A549 (cell line): ENCODE results near the gene ZNF394. TPM values are rescaled to one million over a fixed set of nuclear protein-coding genes. Genes with fewer than 3 reads are reported as not detected.

Source experiments
- ATAC-seq, 2 experiments: fragments of 200-7000 bp in 1 of 2; fragments of >200 bp in 1 of 2; cut with Nextera tagmentation in 1 of 2; cut with Tn5 transposase in 1 of 2; 3 replicates each; pipeline versions ENCODE4 v1.8.0 to v1.9.1; 2018 to 2020; ENCODE audit warnings: mild to moderate bottlenecking in 1 of 2, moderate library complexity in 1 of 2
- CTCF ChIA-PET: fragments of 300-600 bp; sonication (Branson Sonifier 250); formaldehyde crosslinking; extraction: SDS; loops from one replicate; lab custom pipeline; 2021; ENCODE audit warnings: antibody characterized with exemption, inconsistent platforms; lab: Yijun Ruan, JAX
- POLR2A ChIA-PET: fragments of 350-600 bp; formaldehyde crosslinking; extraction: SDS; loops from one replicate; lab custom pipeline; 2021; ENCODE audit warnings: antibody characterized with exemption, inconsistent platforms; lab: Yijun Ruan, JAX
- DNase-seq, 2 experiments: peaks; one replicate each; pipeline versions ENCODE4 v3.0.0 to v3.0.0-alpha.2; 2011 to 2016; ENCODE audit warnings: low read depth in 1 of 2, low spot score in 1 of 2
- FAIRE-seq: peaks from 2 replicates; lab custom pipeline; 2011; peaks lifted over from hg19 to GRCh38; lab: Jason Lieb, UNC
- H3K27ac ChIP-seq, 2 experiments: fragments of >200 bp; sonication (Bioruptor Twin); formaldehyde crosslinking; 3 replicates each; pipeline ENCODE4 v1.5.1; 2016 to 2017
- H3K4me1 ChIP-seq: fragments of >200 bp; sonication (Bioruptor Twin); formaldehyde crosslinking; 3 replicates; pipeline ENCODE4 v1.6.1; 2016
- H3K4me2 ChIP-seq: fragments of >200 bp; sonication (Bioruptor Twin); formaldehyde crosslinking; 3 replicates; pipeline ENCODE4 v1.6.1; 2016
- H3K4me3 ChIP-seq: fragments of >200 bp; sonication (Bioruptor Twin); formaldehyde crosslinking; 3 replicates; pipeline ENCODE4 v1.5.1; 2016
- H3K9me3 ChIP-seq: fragments of >200 bp; sonication (Bioruptor Twin); formaldehyde crosslinking; 3 replicates; pipeline ENCODE4 v1.6.1; 2016
- CBX8 ChIP-seq: fragments of 200-600 bp; sonication (generic); IDR thresholded peaks from 2 replicates; pipeline ENCODE4 v1.6.1; 2016
- CHD2 ChIP-seq: fragments of 150-350 bp; IDR thresholded peaks from 2 replicates; pipeline ENCODE4 v1.6.1; 2014; ENCODE audit warnings: low read length; ENCODE audit not compliant: partially characterized antibody
- EHMT2 ChIP-seq: fragments of 200-600 bp; sonication (generic); IDR thresholded peaks from 2 replicates; pipeline ENCODE4 v1.6.1; 2016; ENCODE audit warnings: antibody characterized with exemption, low read depth, mild to moderate bottlenecking, moderate library complexity
- EP300 ChIP-seq, 2 experiments: fragments of >200 bp; sonication (Bioruptor Twin); formaldehyde crosslinking; IDR thresholded peaks; 2 replicates in 1 of 2; 3 replicates in 1 of 2; pipeline ENCODE4 v1.6.1; 2016 to 2017
- FOSB ChIP-seq: fragments of 250-450 bp; sonication (Bioruptor Pico); IDR thresholded peaks from 2 replicates; pipeline ENCODE4 v1.5.0; 2020; ENCODE audit warnings: mild to moderate bottlenecking, moderate library complexity
- HEYL ChIP-seq: fragments of 250-450 bp; sonication (Bioruptor Pico); IDR thresholded peaks from 2 replicates; pipeline ENCODE4 v1.8.0; 2021; ENCODE audit warnings: mild to moderate bottlenecking, moderate library complexity
- HOXB13 ChIP-seq: fragments of 250-450 bp; sonication (Bioruptor Pico); IDR thresholded peaks from 2 replicates; pipeline ENCODE4 v1.5.0; 2020; ENCODE audit warnings: low read depth, mild to moderate bottlenecking, moderate library complexity
- HOXB5 ChIP-seq: fragments of 250-450 bp; sonication (Bioruptor Pico); IDR thresholded peaks from 2 replicates; pipeline ENCODE4 v1.5.0; 2020; ENCODE audit warnings: mild to moderate bottlenecking, moderate library complexity
- JUNB ChIP-seq: fragments of >200 bp; sonication (Bioruptor Twin); formaldehyde crosslinking; IDR thresholded peaks from 2 replicates; pipeline ENCODE4 v1.6.1; 2016
- KDM5A ChIP-seq: fragments of 200-600 bp; sonication (generic); IDR thresholded peaks from 2 replicates; pipeline ENCODE4 v1.6.1; 2016; ENCODE audit warnings: antibody characterized with exemption, mild to moderate bottlenecking
- MAZ ChIP-seq: fragments of 150-350 bp; IDR thresholded peaks from 2 replicates; pipeline ENCODE4 v1.6.1; 2014; ENCODE audit warnings: antibody characterized with exemption, low read depth, low read length, borderline replicate concordance
- NFE2L2 ChIP-seq: fragments of 150-350 bp; conservative IDR thresholded peaks from 2 replicates; pipeline ENCODE4 v1.6.1; 2014; ENCODE audit warnings: low read length
- NPAS2 ChIP-seq: fragments of 250-450 bp; sonication (Bioruptor Pico); IDR thresholded peaks from 2 replicates; pipeline ENCODE4 v1.8.0; 2022; ENCODE audit warnings: mild to moderate bottlenecking, moderate library complexity, borderline replicate concordance
- POLR2A ChIP-seq: IDR thresholded peaks from 2 replicates; pipeline ENCODE4 v1.6.1; 2012; ENCODE audit warnings: mild to moderate bottlenecking, low read length
- POLR2AphosphoS2 ChIP-seq: conservative IDR thresholded peaks from 2 replicates; pipeline ENCODE4 v1.6.1; 2012; ENCODE audit warnings: low read length, improper control_type of control experiment, inconsistent platforms
- RFX5 ChIP-seq: fragments of 450-650 bp; IDR thresholded peaks from 2 replicates; pipeline ENCODE4 v1.7.1; 2014; ENCODE audit warnings: antibody characterized with exemption, mild to moderate bottlenecking, moderate library complexity
- SMC3 ChIP-seq: fragments of >200 bp; sonication (Bioruptor Twin); formaldehyde crosslinking; IDR thresholded peaks from 3 replicates; pipeline ENCODE4 v1.6.1; 2018; ENCODE audit warnings: inconsistent platforms
- SREBF2 ChIP-seq: fragments of 450-650 bp; IDR thresholded peaks from 2 replicates; pipeline ENCODE4 v1.6.1; 2014; ENCODE audit warnings: mild to moderate bottlenecking, moderate library complexity
- TFCP2L1 ChIP-seq: fragments of 250-450 bp; sonication (Bioruptor Pico); IDR thresholded peaks from 2 replicates; pipeline ENCODE4 v1.5.0; 2021; ENCODE audit warnings: mild to moderate bottlenecking
- ZFP36 ChIP-seq: fragments of 450-650 bp; IDR thresholded peaks from 2 replicates; pipeline ENCODE4 v1.6.1; 2014; ENCODE audit warnings: borderline replicate concordance; ENCODE audit not compliant: partially characterized antibody
- ZNF302 ChIP-seq: fragments of 250-450 bp; sonication (Bioruptor Pico); IDR thresholded peaks from 2 replicates; pipeline ENCODE4 v1.9.0; 2021; ENCODE audit warnings: inconsistent platforms, mild to moderate bottlenecking, moderate library complexity
- ZSCAN20 ChIP-seq: fragments of 250-450 bp; sonication (Bioruptor Pico); IDR thresholded peaks from 2 replicates; pipeline ENCODE4 v1.8.0; 2022; ENCODE audit warnings: mild to moderate bottlenecking, moderate library complexity
- WGBS: methylation state at CpG from one replicate; pipeline ENCODE4 v1.1.6; 2017; ENCODE audit errors: missing lambda C conversion rate; 5-methylcytosine and 5-hydroxymethylcytosine counted together
- polyA plus RNA-seq, 4 experiments: library from polyadenylated mRNA; depleted of rRNA in 3 of 4; stranded (reverse); fragments of >200 nt; fragmentation: RNase III in 1 of 4; extraction: RNeasy Plus Mini Kit Qiagen cat#74134 plus additional on column Dnase treatment in 1 of 4; gene quantifications; 2 replicates in 3 of 4; 3 replicates in 1 of 4; pipeline ENCODE4 v1.2.3, GENCODE V29; 2011 to 2017
- TF ChIP-seq, protein P1 (sequence below): fragments of 150-350 bp; IDR thresholded peaks from 2 replicates; pipeline ENCODE4 v1.6.1; 2014; ENCODE audit warnings: low read depth, mild to moderate bottlenecking, low read length
- TF ChIP-seq, protein P2 (sequence below): IDR thresholded peaks from 2 replicates; pipeline ENCODE4 v1.6.1; 2012; ENCODE audit warnings: low read depth, borderline replicate concordance
- TF ChIP-seq, protein P3 (sequence below): fragments of 250-450 bp; sonication (Bioruptor Pico); IDR thresholded peaks from 2 replicates; pipeline ENCODE4 v1.5.0; 2021; ENCODE audit warnings: mild to moderate bottlenecking, moderate library complexity, borderline replicate concordance
- TF ChIP-seq, protein P4 (sequence below): fragments of >200 bp; sonication (Bioruptor Twin); formaldehyde crosslinking; IDR thresholded peaks from 3 replicates; pipeline ENCODE4 v1.5.1; 2016
- TF ChIP-seq, protein P5 (sequence below): IDR thresholded peaks from 2 replicates; pipeline ENCODE4 v1.6.1; 2012
- TF ChIP-seq, protein P6 (sequence below): fragments of >200 bp; sonication (Bioruptor Twin); formaldehyde crosslinking; IDR thresholded peaks from 2 replicates; pipeline ENCODE4 v1.6.1; 2016

ZNF394 gene
- polyA plus RNA-seq, 2 of the 4 experiments (the other 2 are of a cell fraction) = 12.8 to 13.6 TPM

DNA sequence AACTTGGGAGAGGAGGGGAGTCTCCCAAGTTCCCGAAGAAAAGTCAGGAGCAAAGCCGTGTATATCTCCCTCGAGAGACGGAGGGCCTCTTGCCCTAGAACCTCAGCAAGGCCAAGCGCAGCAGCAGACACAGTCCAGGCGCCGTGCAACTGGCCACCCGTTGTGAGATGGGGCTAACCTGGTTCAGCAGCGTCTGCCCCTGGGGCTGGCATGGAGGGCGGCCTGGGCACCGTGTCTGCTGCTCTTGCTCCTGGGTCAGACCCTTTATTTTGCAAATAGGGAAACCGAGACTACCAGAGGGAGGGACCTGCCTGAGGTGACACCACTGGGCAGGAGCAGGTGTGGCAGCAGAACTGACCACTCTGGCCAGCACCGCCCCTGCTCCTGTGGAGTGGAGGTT lies 47.5 kb downstream of the ZNF394 start (continued):
- TF ChIP-seq, protein P1, sequence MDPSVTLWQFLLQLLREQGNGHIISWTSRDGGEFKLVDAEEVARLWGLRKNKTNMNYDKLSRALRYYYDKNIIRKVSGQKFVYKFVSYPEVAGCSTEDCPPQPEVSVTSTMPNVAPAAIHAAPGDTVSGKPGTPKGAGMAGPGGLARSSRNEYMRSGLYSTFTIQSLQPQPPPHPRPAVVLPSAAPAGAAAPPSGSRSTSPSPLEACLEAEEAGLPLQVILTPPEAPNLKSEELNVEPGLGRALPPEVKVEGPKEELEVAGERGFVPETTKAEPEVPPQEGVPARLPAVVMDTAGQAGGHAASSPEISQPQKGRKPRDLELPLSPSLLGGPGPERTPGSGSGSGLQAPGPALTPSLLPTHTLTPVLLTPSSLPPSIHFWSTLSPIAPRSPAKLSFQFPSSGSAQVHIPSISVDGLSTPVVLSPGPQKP = no peak
- TF ChIP-seq EHMT2 = no peak

DNA sequence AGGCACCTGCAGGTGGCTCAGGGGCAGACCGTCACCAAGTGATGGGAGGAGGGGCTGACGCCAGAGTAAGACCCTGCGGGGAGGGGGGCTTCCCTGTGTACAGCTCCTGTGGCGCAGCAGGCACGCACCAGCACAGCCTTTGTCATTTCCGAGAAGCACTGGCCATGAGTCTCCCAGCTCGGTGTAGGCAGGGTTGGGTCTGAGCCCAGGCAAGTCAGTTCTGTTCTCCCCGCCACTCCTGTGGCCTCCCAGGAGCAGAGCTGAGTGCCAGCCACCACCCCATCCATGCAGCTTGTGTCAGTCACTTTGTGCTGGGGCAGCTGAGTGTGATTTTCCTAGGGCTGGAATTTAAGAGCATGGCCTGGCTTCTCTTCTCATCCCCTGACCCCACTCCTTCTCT lies 48.1 kb downstream of the ZNF394 start:
- Histone ChIP-seq H3K27ac (no peak overlapping the region), H3K4me1 (no peaks in the 10 kb centered on the region), H3K4me3 (no peak overlapping the region), H3K4me2 (no peak overlapping the region), H3K9me3 (no peaks in the 10 kb centered on the region)
- 97% methylated on average over 6 of the region's 8 CpGs for WGBS
- no peak for TF ChIP-seq NPAS2 (CRISPR knock-in tag)
- TF ChIP-seq JUNB = no peak
- TF ChIP-seq CBX8 = no peak
- TF ChIP-seq KDM5A = no peak
- TF ChIP-seq MAZ = no peak
- TF ChIP-seq SMC3 = no peak
- ChIA-PET CTCF (interaction anchor here (4.6 kb wide), 1 partner anchor 13 kb away, joined by 24 read pairs; the partner anchor contains the start of genes CPSF4 and PTCD1), POLR2A (no interaction called here)
- no peak for FAIRE-seq
- no peak for DNase-seq
- ATAC-seq = no peak

DNA sequence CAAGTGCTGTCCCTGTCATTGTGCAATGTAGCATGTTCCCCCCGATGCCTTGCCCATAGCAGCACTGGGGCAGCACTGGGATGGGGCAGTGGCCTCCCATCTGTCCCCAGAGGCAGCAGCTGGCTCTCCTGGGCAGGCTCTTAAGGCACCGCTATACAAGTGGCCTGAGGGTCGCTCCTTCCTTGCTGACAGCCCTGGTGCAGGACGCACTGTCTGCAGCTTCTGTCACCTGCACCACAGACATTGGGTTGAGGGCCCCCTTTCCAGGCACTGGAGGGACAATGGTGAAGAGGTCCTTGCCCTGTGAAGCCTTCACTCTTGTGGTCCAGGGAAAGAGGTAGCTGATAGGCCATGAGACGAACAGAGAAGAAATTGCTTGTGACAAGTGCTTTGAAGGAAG lies 50.8 kb downstream of the ZNF394 start:
- no peak overlapping the region for H3K27ac ChIP-seq
- no peak for FAIRE-seq
- no peak for ATAC-seq
- TF ChIP-seq HOXB5 (CRISPR knock-in tag) (no peak), POLR2A (no peak), ZSCAN20 (CRISPR knock-in tag) (no peak), HEYL (CRISPR knock-in tag) (no peak), EHMT2 (no peak), HOXB13 (no peak)
- TF ChIP-seq, all 56 proteins: peak for 0
- no peaks in the 10 kb centered on the region for H3K4me1 ChIP-seq
- POLR2A ChIA-PET = no interaction called here
- H3K9me3 ChIP-seq = no peaks in the 10 kb centered on the region
- WGBS = 95% methylated on average over 5 of the region's 5 CpGs
- CTCF ChIA-PET = interaction anchor here (0.6 to 6.9 kb wide), 9 partner anchors 10 to 541 kb away, joined by 3 to 92 read pairs (median 3); partner anchors contain the start of genes ATP5MF, CPSF4, PTCD1 and ZSCAN25
- no peak overlapping the region for H3K4me3 ChIP-seq
- no peak overlapping the region for H3K4me2 ChIP-seq
- no peak for DNase-seq

DNA sequence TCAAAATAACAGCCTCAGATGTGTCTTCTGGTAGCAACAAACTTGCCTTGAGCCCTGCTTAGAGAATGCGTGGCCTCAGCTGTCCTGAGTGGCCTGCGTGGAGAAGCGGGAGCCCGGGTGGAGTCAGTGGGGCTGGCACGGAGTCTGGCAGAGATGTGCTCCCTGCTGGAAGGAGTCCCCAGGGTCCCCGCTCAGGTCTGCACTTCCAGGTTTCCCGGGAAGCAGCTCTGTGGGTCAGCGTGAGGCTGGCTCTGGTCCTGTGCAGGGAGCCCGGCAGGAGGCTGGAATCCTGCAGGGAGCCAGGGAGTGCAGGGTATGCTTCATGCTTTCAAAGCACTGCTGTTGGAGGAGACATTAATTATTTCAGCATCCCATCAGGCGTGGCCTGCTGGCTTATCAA lies 51.2 kb downstream of the ZNF394 start:
- WGBS = 94% methylated on average over 10 of the region's 10 CpGs
- CTCF ChIA-PET = interaction anchor here (0.6 to 6.9 kb wide), 9 partner anchors 10 to 168 kb away, joined by 3 to 92 read pairs (median 4); partner anchors contain the start of genes ATP5MF, CPSF4, PTCD1 and ZSCAN25
- POLR2A ChIA-PET = no interaction called here
- no peaks in the 10 kb centered on the region for H3K4me1 ChIP-seq
- no peak overlapping the region for H3K4me3 ChIP-seq
- FAIRE-seq (no peak), ATAC-seq (no peak), DNase-seq (no peak)
- no peak overlapping the region for H3K4me2 ChIP-seq
- TF ChIP-seq TFCP2L1 (CRISPR knock-in tag) (no peak), ZFP36 (no peak), RFX5 (no peak), SREBF2 (no peak), JUNB (no peak), NFE2L2 (no peak), KDM5A (no peak), CHD2 (no peak), ZNF302 (no peak), EP300 (IDR thresholded peaks at IDR 0.05) (no peak), POLR2AphosphoS2 (no peak), FOSB (CRISPR knock-in tag) (no peak)
- TF ChIP-seq, protein P2, sequence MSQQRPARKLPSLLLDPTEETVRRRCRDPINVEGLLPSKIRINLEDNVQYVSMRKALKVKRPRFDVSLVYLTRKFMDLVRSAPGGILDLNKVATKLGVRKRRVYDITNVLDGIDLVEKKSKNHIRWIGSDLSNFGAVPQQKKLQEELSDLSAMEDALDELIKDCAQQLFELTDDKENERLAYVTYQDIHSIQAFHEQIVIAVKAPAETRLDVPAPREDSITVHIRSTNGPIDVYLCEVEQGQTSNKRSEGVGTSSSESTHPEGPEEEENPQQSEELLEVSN = no peak
- TF ChIP-seq, protein P3, sequence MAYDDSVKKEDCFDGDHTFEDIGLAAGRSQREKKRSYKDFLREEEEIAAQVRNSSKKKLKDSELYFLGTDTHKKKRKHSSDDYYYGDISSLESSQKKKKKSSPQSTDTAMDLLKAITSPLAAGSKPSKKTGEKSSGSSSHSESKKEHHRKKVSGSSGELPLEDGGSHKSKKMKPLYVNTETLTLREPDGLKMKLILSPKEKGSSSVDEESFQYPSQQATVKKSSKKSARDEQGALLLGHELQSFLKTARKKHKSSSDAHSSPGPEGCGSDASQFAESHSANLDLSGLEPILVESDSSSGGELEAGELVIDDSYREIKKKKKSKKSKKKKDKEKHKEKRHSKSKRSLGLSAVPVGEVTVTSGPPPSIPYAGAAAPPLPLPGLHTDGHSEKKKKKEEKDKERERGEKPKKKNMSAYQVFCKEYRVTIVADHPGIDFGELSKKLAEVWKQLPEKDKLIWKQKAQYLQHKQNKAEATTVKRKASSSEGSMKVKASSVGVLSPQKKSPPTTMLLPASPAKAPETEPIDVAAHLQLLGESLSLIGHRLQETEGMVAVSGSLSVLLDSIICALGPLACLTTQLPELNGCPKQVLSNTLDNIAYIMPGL = no peak
- TF ChIP-seq, protein P4, sequence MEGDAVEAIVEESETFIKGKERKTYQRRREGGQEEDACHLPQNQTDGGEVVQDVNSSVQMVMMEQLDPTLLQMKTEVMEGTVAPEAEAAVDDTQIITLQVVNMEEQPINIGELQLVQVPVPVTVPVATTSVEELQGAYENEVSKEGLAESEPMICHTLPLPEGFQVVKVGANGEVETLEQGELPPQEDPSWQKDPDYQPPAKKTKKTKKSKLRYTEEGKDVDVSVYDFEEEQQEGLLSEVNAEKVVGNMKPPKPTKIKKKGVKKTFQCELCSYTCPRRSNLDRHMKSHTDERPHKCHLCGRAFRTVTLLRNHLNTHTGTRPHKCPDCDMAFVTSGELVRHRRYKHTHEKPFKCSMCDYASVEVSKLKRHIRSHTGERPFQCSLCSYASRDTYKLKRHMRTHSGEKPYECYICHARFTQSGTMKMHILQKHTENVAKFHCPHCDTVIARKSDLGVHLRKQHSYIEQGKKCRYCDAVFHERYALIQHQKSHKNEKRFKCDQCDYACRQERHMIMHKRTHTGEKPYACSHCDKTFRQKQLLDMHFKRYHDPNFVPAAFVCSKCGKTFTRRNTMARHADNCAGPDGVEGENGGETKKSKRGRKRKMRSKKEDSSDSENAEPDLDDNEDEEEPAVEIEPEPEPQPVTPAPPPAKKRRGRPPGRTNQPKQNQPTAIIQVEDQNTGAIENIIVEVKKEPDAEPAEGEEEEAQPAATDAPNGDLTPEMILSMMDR = no peak
- TF ChIP-seq, protein P5, sequence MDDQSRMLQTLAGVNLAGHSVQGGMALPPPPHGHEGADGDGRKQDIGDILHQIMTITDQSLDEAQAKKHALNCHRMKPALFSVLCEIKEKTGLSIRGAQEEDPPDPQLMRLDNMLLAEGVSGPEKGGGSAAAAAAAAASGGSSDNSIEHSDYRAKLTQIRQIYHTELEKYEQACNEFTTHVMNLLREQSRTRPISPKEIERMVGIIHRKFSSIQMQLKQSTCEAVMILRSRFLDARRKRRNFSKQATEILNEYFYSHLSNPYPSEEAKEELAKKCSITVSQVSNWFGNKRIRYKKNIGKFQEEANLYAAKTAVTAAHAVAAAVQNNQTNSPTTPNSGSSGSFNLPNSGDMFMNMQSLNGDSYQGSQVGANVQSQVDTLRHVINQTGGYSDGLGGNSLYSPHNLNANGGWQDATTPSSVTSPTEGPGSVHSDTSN = no peak
- TF ChIP-seq, protein P6, sequence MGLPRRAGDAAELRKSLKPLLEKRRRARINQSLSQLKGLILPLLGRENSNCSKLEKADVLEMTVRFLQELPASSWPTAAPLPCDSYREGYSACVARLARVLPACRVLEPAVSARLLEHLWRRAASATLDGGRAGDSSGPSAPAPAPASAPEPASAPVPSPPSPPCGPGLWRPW = no peak
- H3K27ac ChIP-seq = no peak overlapping the region
- no peaks in the 10 kb centered on the region for H3K9me3 ChIP-seq
